ENCODE data around the gene PRORP. TPM values are rescaled to one million over a fixed set of nuclear protein-coding genes. Genes with fewer than 3 reads are reported as not detected.

Gene PRORP
- total and polyA plus RNA-seq, 4 donors, result 23.2 to 43.5 (median 23.5) TPM

Other genes starting within 250 kb of the PRORP start
- gene BAZ1A, start 247.2 kb upstream of the PRORP start, total RNA-seq, result 10 to 100 TPM; 17.2 to 19.2 TPM
- 10 to 100 TPM; 14.5 to 16.6 TPM for gene BAZ1A, start 247.2 kb upstream of the PRORP start, polyA plus RNA-seq (ENCODE audit: insufficient read length in 2 of 2)
- gene SRP54, start 139.6 kb upstream of the PRORP start, total RNA-seq, result 10 to 100 TPM; 67.9 to 73.1 TPM
- gene SRP54, start 139.6 kb upstream of the PRORP start, polyA plus RNA-seq (ENCODE audit: insufficient read length in 2 of 2), result 10 to 100 TPM; 57.6 to 59.3 TPM
- gene FAM177A1, start 76.3 kb upstream of the PRORP start, total RNA-seq, result 10 to 100 TPM; 59.4 to 71.4 TPM
- gene FAM177A1, start 76.3 kb upstream of the PRORP start, polyA plus RNA-seq (ENCODE audit: insufficient read length in 2 of 2), result 100 to 1,000 TPM in 1 of 2 donors, 10 to 100 TPM in 1; 94.2 to 106 TPM
- gene PPP2R3C, start 562 bp upstream of the PRORP start, total RNA-seq, result 10 to 100 TPM; 40.6 to 59.8 TPM
- gene PPP2R3C, start 562 bp upstream of the PRORP start, polyA plus RNA-seq (ENCODE audit: insufficient read length in 2 of 2), result 10 to 100 TPM; 63.1 to 65.1 TPM
- 100 to 1,000 TPM; 155 to 167 TPM for gene PSMA6, start 169.8 kb downstream of the PRORP start, total RNA-seq
- 100 to 1,000 TPM; 165 to 171 TPM for gene PSMA6, start 169.8 kb downstream of the PRORP start, polyA plus RNA-seq (ENCODE audit: insufficient read length in 2 of 2)

All from spinal cord (tissue), 4 donors.